Natural killer cell (primary cell): ENCODE measurements around the gene NUAK1. TPM values are rescaled to one million over a fixed set of nuclear protein-coding genes. Genes with fewer than 3 reads are reported as not detected.

Experiments
- ATAC-seq, 3 donors: fragments of 150-1000 bp in 2 of 3; fragments of 200-7000 bp in 1 of 3; cut with Tn5 transposase; 1 replicate in 1 of 3; 2 replicates in 2 of 3; pipeline ENCODE4 v1.10.0; 2021; ENCODE audit warnings: mild to moderate bottlenecking in 2 of 3, moderate library complexity in 2 of 3
- DNase-seq, 2 donors: peaks; one replicate each; pipeline versions ENCODE4 v3.0.0 to v3.0.0-alpha.2; 2013 to 2021; ENCODE audit warnings: mixed read lengths in 1 of 2
- H3K27ac ChIP-seq: one replicate; pipeline ENCODE4 v1.5.1; 2013; ENCODE audit warnings: mild to moderate bottlenecking, low read length
- H3K27me3 ChIP-seq: one replicate; pipeline ENCODE4 v1.6.1; 2013; ENCODE audit warnings: low read length; ENCODE audit not compliant: control insufficient read depth, insufficient read depth
- H3K36me3 ChIP-seq: one replicate; pipeline ENCODE4 v1.6.1; 2013; ENCODE audit warnings: low read length; ENCODE audit not compliant: control insufficient read depth, insufficient read depth
- H3K4me1 ChIP-seq: one replicate; pipeline ENCODE4 v1.6.1; 2013; ENCODE audit warnings: low read length; ENCODE audit not compliant: control insufficient read depth, insufficient read depth
- H3K4me3 ChIP-seq: one replicate; pipeline ENCODE4 v1.5.1; 2013; ENCODE audit warnings: low read length
- H3K9me3 ChIP-seq: one replicate; pipeline ENCODE4 v1.6.1; 2013; ENCODE audit warnings: low read length; ENCODE audit not compliant: control insufficient read depth, insufficient read depth
- H3K27ac Mint-ChIP-seq, 2 donors: one replicate each; pipeline ENCODE4 v1.8.0; 2022; ENCODE audit warnings: mild to moderate bottlenecking in 2 of 2, mixed read lengths in 2 of 2, moderate library complexity in 1 of 2
- H3K27me3 Mint-ChIP-seq, 2 donors: one replicate each; pipeline ENCODE4 v1.8.0; 2022; ENCODE audit warnings: low read depth in 2 of 2, mixed read lengths in 2 of 2
- H3K36me3 Mint-ChIP-seq: one replicate; pipeline ENCODE4 v1.8.0; 2022; ENCODE audit warnings: mixed read lengths
- H3K4me1 Mint-ChIP-seq, 2 donors: one replicate each; pipeline ENCODE4 v1.8.0; 2022; ENCODE audit warnings: mixed read lengths in 2 of 2
- H3K4me3 Mint-ChIP-seq: one replicate; pipeline ENCODE4 v1.8.0; 2022; ENCODE audit warnings: mild to moderate bottlenecking, moderate library complexity, mixed read lengths
- H3K9me3 Mint-ChIP-seq, 2 donors: one replicate each; pipeline ENCODE4 v1.8.0; 2022; ENCODE audit warnings: mixed read lengths in 2 of 2
- CTCF ChIP-seq: fragments of 200-600 bp; IDR thresholded peaks from one replicate; pipeline ENCODE4 v1.8.0; 2022; ENCODE audit warnings: antibody characterized with exemption
- WGBS: methylation state at CpG from one replicate; pipeline ENCODE4 v1.1.7; 2013; ENCODE audit warnings: missing lambda C conversion rate; ENCODE audit not compliant: insufficient coverage; 5-methylcytosine and 5-hydroxymethylcytosine counted together
- intact Hi-C: fragments of 100-400 bp; cut with micrococcal nuclease; formaldehyde crosslinking; loops from one replicate; pipeline ENCODE4 v1.14.2; 2022
- total RNA-seq, 4 donors: library from RNA; stranded (reverse); fragments of 120-200 nt in 1 of 4; gene quantifications; one replicate each; pipeline versions ENCODE4 v1.2.3 to v1.2.4, GENCODE V29; 2013 to 2022

The NUAK1 gene
- total RNA-seq, 3 donors from 2014 or later (not counting 1 experiment from before 2014, with no cell fraction given), result 1.4 to 10.9 (median 3.4) TPM

DNA sequence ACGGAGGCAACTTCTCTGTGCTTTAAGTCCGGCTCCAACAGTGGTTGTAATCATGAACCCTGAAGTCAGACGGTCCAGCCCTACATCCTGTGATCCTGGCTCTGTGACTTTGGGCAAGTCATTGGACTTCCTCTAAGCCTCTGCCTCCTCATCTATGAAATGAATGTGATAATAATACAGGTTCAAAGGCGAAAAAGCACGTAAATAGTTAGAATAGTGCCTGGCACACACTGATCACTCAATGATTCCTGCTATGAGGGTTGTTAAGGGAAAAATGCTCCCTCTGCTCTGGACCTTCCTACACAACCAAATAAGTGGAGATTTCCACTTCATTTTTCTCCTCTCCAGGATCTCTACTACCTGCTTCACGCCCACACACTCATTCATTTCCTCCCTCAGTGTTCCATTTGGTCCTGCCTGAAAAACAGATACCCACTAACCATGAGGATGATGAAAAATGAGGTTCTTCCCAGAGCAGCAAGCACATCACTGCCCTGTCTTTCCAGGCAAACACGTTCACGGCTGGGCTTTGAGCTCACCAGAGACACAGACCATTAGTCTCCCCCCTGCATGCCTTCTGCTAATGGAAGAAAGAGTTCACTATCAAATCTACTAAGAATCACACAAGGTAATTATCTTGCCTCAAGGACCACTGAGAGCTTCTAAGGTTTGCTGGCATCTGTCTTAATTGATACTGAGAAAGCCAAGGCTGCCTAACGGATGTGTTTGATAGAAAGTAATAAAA lies 13.2 kb downstream of the NUAK1 start:
- H3K27ac ChIP-seq, result no peak overlapping the region
- H3K27me3 ChIP-seq, result no peaks in the 10 kb centered on the region
- no peaks in the 10 kb centered on the region for H3K4me1 ChIP-seq
- H3K36me3 Mint-ChIP-seq, result no peaks in the 10 kb centered on the region
- no peaks in the 10 kb centered on the region for H3K36me3 ChIP-seq
- no peaks in the 10 kb centered on the region for H3K9me3 Mint-ChIP-seq
- 81% methylated on average over 6 of the region's 9 CpGs for WGBS
- H3K27me3 Mint-ChIP-seq, result peaks cover 8% of the 10 kb centered on the region in 2 donors
- no peak overlapping the region for H3K4me3 Mint-ChIP-seq
- no peak for ATAC-seq
- H3K9me3 ChIP-seq, result no peaks in the 10 kb centered on the region
- no peak overlapping the region for H3K27ac Mint-ChIP-seq
- no peak overlapping the region for H3K4me3 ChIP-seq
- no peak for DNase-seq
- H3K4me1 Mint-ChIP-seq, result no peaks in the 10 kb centered on the region
- intact Hi-C loops, result no loop called here
- TF ChIP-seq CTCF, result no peak

DNA sequence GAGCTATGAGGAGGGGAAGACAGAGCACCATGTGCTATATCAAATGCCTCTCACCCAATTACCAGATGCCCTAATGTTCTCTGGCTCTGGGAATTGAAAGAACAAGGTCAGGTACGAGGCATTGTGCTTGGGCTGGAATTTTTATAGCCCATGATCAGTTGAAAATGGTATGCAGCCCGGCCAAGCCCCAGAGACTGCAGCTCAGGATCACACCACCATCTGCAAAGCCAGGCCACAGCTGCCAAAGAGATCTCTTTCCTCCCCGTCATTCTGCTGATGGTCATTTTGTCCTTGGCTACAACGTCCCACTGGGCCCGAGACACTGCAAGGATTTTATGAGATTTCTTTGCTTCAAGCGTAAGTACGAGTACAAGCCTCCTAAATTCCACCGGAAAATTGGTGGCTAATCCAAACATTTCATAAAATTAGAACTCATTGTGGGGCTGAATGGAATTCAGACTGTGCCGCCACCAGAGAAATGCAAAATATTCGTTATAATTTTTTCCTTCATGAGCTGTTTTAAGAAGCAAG lies 15.1 kb downstream of the NUAK1 start:
- TF ChIP-seq CTCF, result no peak
- no peaks in the 10 kb centered on the region for H3K9me3 ChIP-seq
- Mint-ChIP-seq H3K9me3 (no peaks in the 10 kb centered on the region), H3K4me3 (no peak overlapping the region), H3K27me3 (peaks cover 12 to 17% of the 10 kb centered on the region in 2 donors), H3K27ac (no peak overlapping the region), H3K4me1 (no peaks in the 10 kb centered on the region), H3K36me3 (no peaks in the 10 kb centered on the region)
- DNase-seq (no peak), ATAC-seq (no peak)
- H3K4me3 ChIP-seq, result no peak overlapping the region
- H3K4me1 ChIP-seq, result no peaks in the 10 kb centered on the region
- 91% methylated on average over 10 of the region's 10 CpGs for WGBS
- no peaks in the 10 kb centered on the region for H3K27me3 ChIP-seq
- intact Hi-C loops, result no loop called here
- no peak overlapping the region for H3K27ac ChIP-seq
- no peaks in the 10 kb centered on the region for H3K36me3 ChIP-seq

- H3K36me3 ChIP-seq, result no peaks in the 10 kb centered on the region
- ATAC-seq (peak in 1 of 3 donors; percentile 30), DNase-seq (no peak)
- no peak overlapping the region for H3K4me3 ChIP-seq
- no peaks in the 10 kb centered on the region for H3K27me3 ChIP-seq
- Mint-ChIP-seq H3K9me3 (no peaks in the 10 kb centered on the region), H3K4me3 (no peak overlapping the region), H3K36me3 (no peaks in the 10 kb centered on the region), H3K4me1 (no peaks in the 10 kb centered on the region), H3K27ac (no peak overlapping the region), H3K27me3 (peaks cover 12 to 21% of the 10 kb centered on the region in 2 donors)
- no peak overlapping the region for H3K27ac ChIP-seq
- no peak for TF ChIP-seq CTCF
- intact Hi-C loops, result no loop called here
- WGBS, result 82% methylated on average over 3 of the region's 5 CpGs
- H3K4me1 ChIP-seq, result no peaks in the 10 kb centered on the region
- H3K9me3 ChIP-seq, result no peaks in the 10 kb centered on the region
Measured at GRCh38 chr12:106123110-106123509, 15.6 kb downstream of the NUAK1 start.
